ENCODE data around the gene FRMD3. TPM values are rescaled to one million over a fixed set of nuclear protein-coding genes. Genes with fewer than 3 reads are reported as not detected.

The FRMD3 gene
- total RNA-seq, 8 experiments from 2014 or later, result 1.3 to 34.4 (median 4.0) TPM

GRCh38 chr9:83240671-83241070, 297.5 kb downstream of the FRMD3 start:
- 35 to 100% (median 82%) methylated on average over 1 to 4 of the region's 4 CpGs; no CpG with 5 or more reads in 2 of the 10 experiments for WGBS, 10 experiments
- no peak overlapping the region for H3K4me3 ChIP-seq
- peaks cover 0 to 3% of the 10 kb centered on the region in 2 donors for H3K4me1 ChIP-seq (replicated peaks in 1 of 2)
- no peak overlapping the region for H3K27ac ChIP-seq
- in situ Hi-C loops (cut with MboI; ENCODE audit: low pct_unique_long_range_greater_than_20kb in 2 of 9, low sequenced_read_pairs in 9 of 9, unreplicated experiment in 9 of 9), result no loop called here
- no peak for ATAC-seq (replicated peaks in 6 of 8)

- peak in 1 of 8 experiments; percentile 75 for ATAC-seq (replicated peaks in 6 of 8)
- Histone ChIP-seq H3K4me3 (no peak overlapping the region), H3K4me1 (replicated peaks in 1 of 2) (peaks cover 0 to 3% of the 10 kb centered on the region in 2 donors), H3K27ac (no peak overlapping the region)
- in situ Hi-C loops (cut with MboI; ENCODE audit: low pct_unique_long_range_greater_than_20kb in 2 of 9, low sequenced_read_pairs in 9 of 9, unreplicated experiment in 9 of 9), result no loop called here
Observed at GRCh38 chr9:83239747-83240146, 298.5 kb downstream of the FRMD3 start.

- in situ Hi-C loops (cut with MboI; ENCODE audit: low pct_unique_long_range_greater_than_20kb in 2 of 9, low sequenced_read_pairs in 9 of 9, unreplicated experiment in 9 of 9), result no loop called here
- Histone ChIP-seq H3K4me1 (replicated peaks in 1 of 2) (peaks cover 0 to 3% of the 10 kb centered on the region in 2 donors), H3K4me3 (no peak overlapping the region), H3K27ac (no peak overlapping the region)
- peak in 6 of 8 experiments; percentile 20 to 70 (median 47) for ATAC-seq (replicated peaks in 6 of 8)
- 73 to 97% (median 90%) methylated on average over 3 to 6 of the region's 6 CpGs for WGBS, 10 experiments
Observed at GRCh38 chr9:83238871-83239640, 299.1 kb downstream of the FRMD3 start.

- Histone ChIP-seq H3K27ac (no peak overlapping the region), H3K4me3 (no peak overlapping the region), H3K4me1 (replicated peaks in 1 of 2) (peaks cover 0 to 3% of the 10 kb centered on the region in 2 donors)
- WGBS, 10 experiments, result 67 to 100% (median 92%) methylated on average over 1 to 4 of the region's 4 CpGs; no CpG with 5 or more reads in 1 of the 10 experiments
- in situ Hi-C loops (cut with MboI; ENCODE audit: low pct_unique_long_range_greater_than_20kb in 2 of 9, low sequenced_read_pairs in 9 of 9, unreplicated experiment in 9 of 9), result no loop called here
- ATAC-seq (replicated peaks in 6 of 8), result no peak
Observed at GRCh38 chr9:83236029-83236696, 302.0 kb downstream of the FRMD3 start.

- in situ Hi-C loops (cut with MboI; ENCODE audit: low pct_unique_long_range_greater_than_20kb in 2 of 9, low sequenced_read_pairs in 9 of 9, unreplicated experiment in 9 of 9), result no loop called here
- ATAC-seq (replicated peaks in 6 of 8), result no peak
- WGBS, 10 experiments, result 20 to 79% (median 55%) methylated on average over 1 to 2 of the region's 2 CpGs; no CpG with 5 or more reads in 2 of the 10 experiments
- no peak overlapping the region for H3K4me3 ChIP-seq
- peaks cover 0 to 3% of the 10 kb centered on the region in 2 donors for H3K4me1 ChIP-seq (replicated peaks in 1 of 2)
- H3K27ac ChIP-seq, result no peak overlapping the region
Observed at GRCh38 chr9:83235526-83235925, 302.7 kb downstream of the FRMD3 start.

GRCh38 chr9:83234541-83234940, 303.7 kb downstream of the FRMD3 start:
- no peak for ATAC-seq (replicated peaks in 6 of 8)
- H3K4me1 ChIP-seq (replicated peaks in 1 of 2), result no peaks in the 10 kb centered on the region
- H3K27ac ChIP-seq, result no peak overlapping the region
- 41 to 86% (median 75%) methylated on average over 2 to 3 of the region's 3 CpGs; no CpG with 5 or more reads in 2 of the 10 experiments for WGBS, 10 experiments
- H3K4me3 ChIP-seq, result no peak overlapping the region
- in situ Hi-C loops (cut with MboI; ENCODE audit: low pct_unique_long_range_greater_than_20kb in 2 of 9, low sequenced_read_pairs in 9 of 9, unreplicated experiment in 9 of 9), result no loop called here

GRCh38 chr9:83233647-83234046, 304.6 kb downstream of the FRMD3 start:
- ATAC-seq (replicated peaks in 6 of 8), result no peak
- Histone ChIP-seq H3K4me3 (no peak overlapping the region), H3K4me1 (replicated peaks in 1 of 2) (no peaks in the 10 kb centered on the region), H3K27ac (no peak overlapping the region)
- 72 to 100% methylated on average over 1 to 2 of the region's 2 CpGs; no CpG with 5 or more reads in 8 of the 10 experiments for WGBS, 10 experiments
- in situ Hi-C loops (cut with MboI; ENCODE audit: low pct_unique_long_range_greater_than_20kb in 2 of 9, low sequenced_read_pairs in 9 of 9, unreplicated experiment in 9 of 9), result no loop called here

GRCh38 chr9:83231039-83231438, 307.2 kb downstream of the FRMD3 start:
- Histone ChIP-seq H3K4me1 (replicated peaks in 1 of 2) (no peaks in the 10 kb centered on the region), H3K4me3 (no peak overlapping the region), H3K27ac (no peak overlapping the region)
- peak in 1 of 8 experiments; percentile 77 for ATAC-seq (replicated peaks in 6 of 8)
- WGBS, 10 experiments, result 13 to 67% (median 33%) methylated on average over 1 of the region's 1 CpG; no CpG with 5 or more reads in 7 of the 10 experiments
- in situ Hi-C loops (cut with MboI; ENCODE audit: low pct_unique_long_range_greater_than_20kb in 2 of 9, low sequenced_read_pairs in 9 of 9, unreplicated experiment in 9 of 9), result no loop called here

- 11 to 80% (median 20%) methylated on average over 1 to 3 of the region's 3 CpGs; no CpG with 5 or more reads in 2 of the 10 experiments for WGBS, 10 experiments
- H3K27ac ChIP-seq, result no peak overlapping the region
- peaks cover 8 to 9% of the 10 kb centered on the region in 2 donors for H3K4me1 ChIP-seq (replicated peaks in 1 of 2)
- peak overlapping the region in 2 of 5 donors; percentile 47 to 55 for H3K4me3 ChIP-seq
- in situ Hi-C loops (cut with MboI; ENCODE audit: low pct_unique_long_range_greater_than_20kb in 2 of 9, low sequenced_read_pairs in 9 of 9, unreplicated experiment in 9 of 9), result loop anchor here in 4 of 9 experiments (25.0 kb wide), 1 partner anchor 317 kb away; the partner anchor contains the start of gene FRMD3 (in 4 of the 4)
- peak in 7 of 8 experiments; percentile 4 to 42 (median 26) for ATAC-seq (replicated peaks in 6 of 8)
Observed at GRCh38 chr9:83220730-83221129, 317.5 kb downstream of the FRMD3 start.

- H3K27ac ChIP-seq, result peak overlapping the region; percentile 5 to 32
- WGBS, 10 experiments, result 0 to 80% (median 62%) methylated on average over 2 to 11 of the region's 12 CpGs
- in situ Hi-C loops (cut with MboI; ENCODE audit: low pct_unique_long_range_greater_than_20kb in 2 of 9, low sequenced_read_pairs in 9 of 9, unreplicated experiment in 9 of 9), result loop anchor here in 4 of 9 experiments (25.0 kb wide), 1 partner anchor 317 kb away; the partner anchor contains the start of gene FRMD3 (in 4 of the 4)
- peaks cover 8 to 9% of the 10 kb centered on the region in 2 donors for H3K4me1 ChIP-seq (replicated peaks in 1 of 2)
- H3K4me3 ChIP-seq, result peak overlapping the region; percentile 37 to 55 (median 44)
- peak in 6 of 8 experiments; percentile 2 to 70 (median 63) for ATAC-seq (replicated peaks in 6 of 8)
Observed at GRCh38 chr9:83219924-83220438, 318.2 kb downstream of the FRMD3 start.

GRCh38 chr9:83219154-83219923, 318.9 kb downstream of the FRMD3 start:
- Histone ChIP-seq H3K4me1 (replicated peaks in 1 of 2) (peaks cover 8 to 9% of the 10 kb centered on the region in 2 donors), H3K27ac (peak overlapping the region; percentile 5 to 11), H3K4me3 (peak overlapping the region; percentile 37 to 55 (median 44))
- in situ Hi-C loops (cut with MboI; ENCODE audit: low pct_unique_long_range_greater_than_20kb in 2 of 9, low sequenced_read_pairs in 9 of 9, unreplicated experiment in 9 of 9), result loop anchor here in 4 of 9 experiments (25.0 kb wide), 1 partner anchor 318 kb away; the partner anchor contains the start of gene FRMD3 (in 4 of the 4)
- peak; percentile 86 to 95 (median 92) for ATAC-seq (replicated peaks in 6 of 8)
- WGBS, 10 experiments, result 0 to 8% (median 1%) methylated on average over 3 to 32 of the region's 40 CpGs

- Histone ChIP-seq H3K4me3 (peak overlapping the region; percentile 37 to 55 (median 44)), H3K4me1 (replicated peaks in 1 of 2) (peaks cover 8 to 9% of the 10 kb centered on the region in 2 donors), H3K27ac (no peak overlapping the region)
- ATAC-seq (replicated peaks in 6 of 8), result no peak
- in situ Hi-C loops (cut with MboI; ENCODE audit: low pct_unique_long_range_greater_than_20kb in 2 of 9, low sequenced_read_pairs in 9 of 9, unreplicated experiment in 9 of 9), result loop anchor here in 4 of 9 experiments (25.0 kb wide), 1 partner anchor 319 kb away; the partner anchor contains the start of gene FRMD3 (in 4 of the 4)
- 25 to 100% (median 72%) methylated on average over 1 to 8 of the region's 11 CpGs; no CpG with 5 or more reads in 1 of the 10 experiments for WGBS, 10 experiments
Observed at GRCh38 chr9:83218411-83219090, 319.6 kb downstream of the FRMD3 start.
